ENCODE results near the gene GALNT10. TPM values are rescaled to one million over a fixed set of nuclear protein-coding genes. Genes with fewer than 3 reads are reported as not detected.

GALNT10 gene
- total and polyA plus RNA-seq, 9 of the 15 experiments (the other 6 are each of a cell fraction or from before 2014, with no cell fraction given): 4.6 to 37.1 (median 13.3) TPM

DNA sequence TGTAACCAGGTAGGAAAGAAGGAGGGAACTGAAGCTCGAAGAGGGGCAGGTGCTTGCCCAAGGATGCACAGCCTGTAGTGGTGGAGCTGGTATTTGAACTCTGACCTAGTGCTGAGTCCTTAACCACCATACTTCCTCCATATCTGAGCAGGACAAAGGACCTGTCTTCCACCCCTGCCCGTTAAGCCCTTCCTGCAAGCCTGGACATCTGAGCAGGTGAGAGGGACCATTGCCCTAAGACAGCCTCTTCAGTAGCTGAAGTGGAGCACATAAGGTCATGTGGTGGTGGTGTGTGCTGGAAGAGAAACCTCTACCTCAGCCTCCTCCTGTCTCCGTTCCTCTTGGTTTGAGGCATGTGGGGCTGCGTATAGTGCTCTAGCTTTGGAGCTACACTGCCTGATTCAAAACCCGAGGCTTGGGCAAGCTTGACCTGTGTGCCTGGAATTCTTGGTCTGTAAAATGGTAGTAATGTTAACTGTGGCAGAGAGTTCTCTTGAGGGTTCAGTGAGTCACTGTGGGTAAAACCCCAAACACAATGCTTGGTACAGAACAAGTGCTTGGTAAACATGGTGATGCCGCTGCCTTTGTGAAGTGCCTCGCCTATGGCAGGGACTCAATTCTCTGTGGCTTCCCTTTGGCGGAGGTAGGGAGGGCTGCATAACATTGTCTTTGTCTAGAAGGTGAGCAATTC, 7.4 kb downstream of the GALNT10 start (continued):
- no peak for TF ChIP-seq CCNT2 (IDR thresholded peaks at IDR 0.05; ENCODE audit: borderline replicate concordance, extremely low read depth, insufficient read length, low read depth, low read length)
- TF ChIP-seq, protein P1, sequence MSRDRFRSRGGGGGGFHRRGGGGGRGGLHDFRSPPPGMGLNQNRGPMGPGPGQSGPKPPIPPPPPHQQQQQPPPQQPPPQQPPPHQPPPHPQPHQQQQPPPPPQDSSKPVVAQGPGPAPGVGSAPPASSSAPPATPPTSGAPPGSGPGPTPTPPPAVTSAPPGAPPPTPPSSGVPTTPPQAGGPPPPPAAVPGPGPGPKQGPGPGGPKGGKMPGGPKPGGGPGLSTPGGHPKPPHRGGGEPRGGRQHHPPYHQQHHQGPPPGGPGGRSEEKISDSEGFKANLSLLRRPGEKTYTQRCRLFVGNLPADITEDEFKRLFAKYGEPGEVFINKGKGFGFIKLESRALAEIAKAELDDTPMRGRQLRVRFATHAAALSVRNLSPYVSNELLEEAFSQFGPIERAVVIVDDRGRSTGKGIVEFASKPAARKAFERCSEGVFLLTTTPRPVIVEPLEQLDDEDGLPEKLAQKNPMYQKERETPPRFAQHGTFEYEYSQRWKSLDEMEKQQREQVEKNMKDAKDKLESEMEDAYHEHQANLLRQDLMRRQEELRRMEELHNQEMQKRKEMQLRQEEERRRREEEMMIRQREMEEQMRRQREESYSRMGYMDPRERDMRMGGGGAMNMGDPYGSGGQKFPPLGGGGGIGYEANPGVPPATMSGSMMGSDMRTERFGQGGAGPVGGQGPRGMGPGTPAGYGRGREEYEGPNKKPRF (IDR thresholded peaks at IDR 0.05; ENCODE audit: low read depth, low read length): no peak
- TF ChIP-seq, protein P2, sequence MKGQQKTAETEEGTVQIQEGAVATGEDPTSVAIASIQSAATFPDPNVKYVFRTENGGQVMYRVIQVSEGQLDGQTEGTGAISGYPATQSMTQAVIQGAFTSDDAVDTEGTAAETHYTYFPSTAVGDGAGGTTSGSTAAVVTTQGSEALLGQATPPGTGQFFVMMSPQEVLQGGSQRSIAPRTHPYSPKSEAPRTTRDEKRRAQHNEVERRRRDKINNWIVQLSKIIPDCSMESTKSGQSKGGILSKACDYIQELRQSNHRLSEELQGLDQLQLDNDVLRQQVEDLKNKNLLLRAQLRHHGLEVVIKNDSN (CRISPR knock-in tag; IDR thresholded peaks at IDR 0.05): 0 out of 2 replicates have a peak, but pooled peaks have one; percentile 13
- TF ChIP-seq, protein P3, sequence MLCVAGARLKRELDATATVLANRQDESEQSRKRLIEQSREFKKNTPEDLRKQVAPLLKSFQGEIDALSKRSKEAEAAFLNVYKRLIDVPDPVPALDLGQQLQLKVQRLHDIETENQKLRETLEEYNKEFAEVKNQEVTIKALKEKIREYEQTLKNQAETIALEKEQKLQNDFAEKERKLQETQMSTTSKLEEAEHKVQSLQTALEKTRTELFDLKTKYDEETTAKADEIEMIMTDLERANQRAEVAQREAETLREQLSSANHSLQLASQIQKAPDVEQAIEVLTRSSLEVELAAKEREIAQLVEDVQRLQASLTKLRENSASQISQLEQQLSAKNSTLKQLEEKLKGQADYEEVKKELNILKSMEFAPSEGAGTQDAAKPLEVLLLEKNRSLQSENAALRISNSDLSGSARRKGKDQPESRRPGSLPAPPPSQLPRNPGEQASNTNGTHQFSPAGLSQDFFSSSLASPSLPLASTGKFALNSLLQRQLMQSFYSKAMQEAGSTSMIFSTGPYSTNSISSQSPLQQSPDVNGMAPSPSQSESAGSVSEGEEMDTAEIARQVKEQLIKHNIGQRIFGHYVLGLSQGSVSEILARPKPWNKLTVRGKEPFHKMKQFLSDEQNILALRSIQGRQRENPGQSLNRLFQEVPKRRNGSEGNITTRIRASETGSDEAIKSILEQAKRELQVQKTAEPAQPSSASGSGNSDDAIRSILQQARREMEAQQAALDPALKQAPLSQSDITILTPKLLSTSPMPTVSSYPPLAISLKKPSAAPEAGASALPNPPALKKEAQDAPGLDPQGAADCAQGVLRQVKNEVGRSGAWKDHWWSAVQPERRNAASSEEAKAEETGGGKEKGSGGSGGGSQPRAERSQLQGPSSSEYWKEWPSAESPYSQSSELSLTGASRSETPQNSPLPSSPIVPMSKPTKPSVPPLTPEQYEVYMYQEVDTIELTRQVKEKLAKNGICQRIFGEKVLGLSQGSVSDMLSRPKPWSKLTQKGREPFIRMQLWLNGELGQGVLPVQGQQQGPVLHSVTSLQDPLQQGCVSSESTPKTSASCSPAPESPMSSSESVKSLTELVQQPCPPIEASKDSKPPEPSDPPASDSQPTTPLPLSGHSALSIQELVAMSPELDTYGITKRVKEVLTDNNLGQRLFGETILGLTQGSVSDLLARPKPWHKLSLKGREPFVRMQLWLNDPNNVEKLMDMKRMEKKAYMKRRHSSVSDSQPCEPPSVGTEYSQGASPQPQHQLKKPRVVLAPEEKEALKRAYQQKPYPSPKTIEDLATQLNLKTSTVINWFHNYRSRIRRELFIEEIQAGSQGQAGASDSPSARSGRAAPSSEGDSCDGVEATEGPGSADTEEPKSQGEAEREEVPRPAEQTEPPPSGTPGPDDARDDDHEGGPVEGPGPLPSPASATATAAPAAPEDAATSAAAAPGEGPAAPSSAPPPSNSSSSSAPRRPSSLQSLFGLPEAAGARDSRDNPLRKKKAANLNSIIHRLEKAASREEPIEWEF (CRISPR knock-in tag; IDR thresholded peaks at IDR 0.05): no peak
- no peak for TF ChIP-seq ZZZ3 (IDR thresholded peaks at IDR 0.05)
- TF ChIP-seq KAT7 (CRISPR knock-in tag; IDR thresholded peaks at IDR 0.05; ENCODE audit: borderline replicate concordance): no peak
- TF ChIP-seq PHB2 (IDR thresholded peaks at IDR 0.05; ENCODE audit: low read depth): no peak
- no peak for TF ChIP-seq TRIM25 (IDR thresholded peaks at IDR 0.05; ENCODE audit: borderline replicate concordance)
- TF ChIP-seq SMARCC2 (IDR thresholded peaks at IDR 0.05; ENCODE audit: low read depth): no peak
- no peak for TF ChIP-seq KLF13 (tag; IDR thresholded peaks at IDR 0.05; ENCODE audit: borderline replicate concordance, low read depth)
- TF ChIP-seq ARID1B (IDR thresholded peaks at IDR 0.05): no peak
- no peak for TF ChIP-seq SOX6 (IDR thresholded peaks at IDR 0.05)
- peak in 1 of 2 experiments; percentile 69; a peak in 1 of 4 replicates for TF ChIP-seq TEAD1 (CRISPR knock-in tag; IDR thresholded peaks at IDR 0.05)
- no peak for TF ChIP-seq POLR2AphosphoS5 (IDR thresholded peaks at IDR 0.05; ENCODE audit: control insufficient read depth, insufficient read depth, low read depth, low read length)
- TF ChIP-seq RNF2 (IDR thresholded peaks at IDR 0.05): no peak
- no peak for TF ChIP-seq ZNF174 (CRISPR knock-in tag; IDR thresholded peaks at IDR 0.05)
- TF ChIP-seq TCFL5 (CRISPR knock-in tag; conservative IDR thresholded peaks at IDR 0.05): no peak
- TF ChIP-seq CBFA2T3 (IDR thresholded peaks at IDR 0.05): no peak
- TF ChIP-seq L3MBTL2 (IDR thresholded peaks at IDR 0.05): no peak

Data from K562 (cell line).